Neuronal stem cell (in vitro differentiated cells): Measurements from ENCODE around the gene SPEM3.
"Not testable (repeated sequence)": the region's sequence is repeated elsewhere in the genome, so short reads cannot be mapped to it uniquely, and the experiment has no call there.

Experiments
- DNase-seq: peaks from one replicate; pipeline ENCODE4 v3.0.0-alpha.2; 2013; ENCODE audit warnings: low spot score
- H2AFZ ChIP-seq: one replicate; pipeline ENCODE4 v1.6.1; 2013; ENCODE audit warnings: mild to moderate bottlenecking, low read length, inconsistent platforms
- H2AK5ac ChIP-seq: 2 replicates; pipeline ENCODE4 v1.6.1; 2013; ENCODE audit warnings: low read depth, mild to moderate bottlenecking, inconsistent platforms, low read length, moderate library complexity, mixed read lengths
- H2BK120ac ChIP-seq: 2 replicates; pipeline ENCODE4 v1.6.1; 2013; ENCODE audit warnings: low read depth, mild to moderate bottlenecking, inconsistent platforms, low read length, moderate library complexity, mixed read lengths
- H2BK12ac ChIP-seq: one replicate; pipeline ENCODE4 v1.6.1; 2013; ENCODE audit warnings: low read length, inconsistent platforms
- H2BK15ac ChIP-seq: 2 replicates; pipeline ENCODE4 v1.6.1; 2013; ENCODE audit warnings: mild to moderate bottlenecking, low read length, inconsistent platforms, mixed read lengths
- H2BK5ac ChIP-seq: one replicate; pipeline ENCODE4 v1.6.1; 2013; ENCODE audit warnings: inconsistent platforms, mild to moderate bottlenecking, low read length, moderate library complexity
- H3K14ac ChIP-seq: one replicate; pipeline ENCODE4 v1.6.1; 2013; ENCODE audit warnings: low read length, inconsistent platforms
- H3K18ac ChIP-seq: 2 replicates; pipeline ENCODE4 v1.6.1; 2013; ENCODE audit warnings: low read length, inconsistent platforms
- H3K23ac ChIP-seq: 2 replicates; pipeline ENCODE4 v1.6.1; 2013; ENCODE audit warnings: low read depth, mild to moderate bottlenecking, mixed read lengths, low read length, inconsistent platforms; ENCODE audit not compliant: poor library complexity
- H3K27ac ChIP-seq: replicated peaks from 3 replicates; pipeline ENCODE4 v1.5.1; 2013; ENCODE audit warnings: low read length, inconsistent platforms
- H3K27me3 ChIP-seq, 3 experiments: 2 replicates each; pipeline ENCODE4 v1.6.1; 2013; ENCODE audit warnings: low read length in 3 of 3, mild to moderate bottlenecking in 2 of 3, inconsistent platforms in 1 of 3, low read depth in 1 of 3, mixed read lengths in 1 of 3, moderate library complexity in 1 of 3; ENCODE audit not compliant: control insufficient read depth in 3 of 3, insufficient read depth in 3 of 3
- H3K36me3 ChIP-seq, 2 donors: replicated peaks in 1 of 2; 2 replicates each; pipeline ENCODE4 v1.6.1; 2013; ENCODE audit warnings: low read length in 2 of 2; ENCODE audit not compliant: control insufficient read depth in 2 of 2, insufficient read depth in 2 of 2
- H3K4ac ChIP-seq: 2 replicates; pipeline ENCODE4 v1.6.1; 2013; ENCODE audit warnings: inconsistent platforms, mild to moderate bottlenecking, low read length, moderate library complexity
- H3K4me1 ChIP-seq, 2 donors: 1 replicate in 1 of 2; 2 replicates in 1 of 2; pipeline ENCODE4 v1.6.1; 2013; ENCODE audit warnings: low read length in 2 of 2, low read depth in 1 of 2; ENCODE audit not compliant: control insufficient read depth in 2 of 2, insufficient read depth in 1 of 2
- H3K4me2 ChIP-seq: one replicate; pipeline ENCODE4 v1.6.1; 2013; ENCODE audit warnings: mild to moderate bottlenecking, low read length, inconsistent platforms; ENCODE audit not compliant: insufficient read depth, poor library complexity, severe bottlenecking
- H3K4me3 ChIP-seq, 2 donors: 2 replicates each; pipeline ENCODE4 v1.5.1; 2013; ENCODE audit warnings: low read length in 2 of 2, mild to moderate bottlenecking in 2 of 2, inconsistent platforms in 1 of 2, moderate library complexity in 1 of 2
- H3K79me1 ChIP-seq: one replicate; pipeline ENCODE4 v1.6.1; 2013; ENCODE audit warnings: low read depth, mild to moderate bottlenecking, inconsistent platforms, low read length, moderate library complexity
- H3K9ac ChIP-seq: one replicate; pipeline ENCODE4 v1.6.1; 2013; ENCODE audit warnings: mild to moderate bottlenecking, low read depth, low read length, inconsistent platforms; ENCODE audit not compliant: poor library complexity
- H3K9me3 ChIP-seq, 2 donors: replicated peaks in 1 of 2; 2 replicates each; pipeline versions ENCODE3 to v1.6.1; 2013; ENCODE audit warnings: low read length in 2 of 2, mild to moderate bottlenecking in 2 of 2, inconsistent platforms in 1 of 2, low read depth in 1 of 2, mixed read lengths in 1 of 2, moderate library complexity in 1 of 2; ENCODE audit not compliant: control insufficient read depth in 2 of 2, insufficient read depth in 1 of 2
- H4K8ac ChIP-seq: one replicate; pipeline ENCODE4 v1.6.1; 2013; ENCODE audit warnings: low read depth, mild to moderate bottlenecking, inconsistent platforms, low read length, moderate library complexity
- H4K91ac ChIP-seq: one replicate; pipeline ENCODE4 v1.6.1; 2013; ENCODE audit warnings: low read length, low read depth, mild to moderate bottlenecking, inconsistent platforms; ENCODE audit not compliant: poor library complexity
- WGBS, 2 donors: extraction: QIAGEN DNeasy Blood & Tissue Kit; methylation state at CpG; one replicate each; pipeline ENCODE4 v1.1.7; 2013; ENCODE audit warnings: missing lambda C conversion rate in 2 of 2, mixed read lengths in 1 of 2; ENCODE audit not compliant: insufficient read length in 2 of 2, insufficient replicate concordance in 1 of 2; ENCODE audit errors: extremely low coverage in 2 of 2; 5-methylcytosine and 5-hydroxymethylcytosine counted together

Gene SPEM3

DNA sequence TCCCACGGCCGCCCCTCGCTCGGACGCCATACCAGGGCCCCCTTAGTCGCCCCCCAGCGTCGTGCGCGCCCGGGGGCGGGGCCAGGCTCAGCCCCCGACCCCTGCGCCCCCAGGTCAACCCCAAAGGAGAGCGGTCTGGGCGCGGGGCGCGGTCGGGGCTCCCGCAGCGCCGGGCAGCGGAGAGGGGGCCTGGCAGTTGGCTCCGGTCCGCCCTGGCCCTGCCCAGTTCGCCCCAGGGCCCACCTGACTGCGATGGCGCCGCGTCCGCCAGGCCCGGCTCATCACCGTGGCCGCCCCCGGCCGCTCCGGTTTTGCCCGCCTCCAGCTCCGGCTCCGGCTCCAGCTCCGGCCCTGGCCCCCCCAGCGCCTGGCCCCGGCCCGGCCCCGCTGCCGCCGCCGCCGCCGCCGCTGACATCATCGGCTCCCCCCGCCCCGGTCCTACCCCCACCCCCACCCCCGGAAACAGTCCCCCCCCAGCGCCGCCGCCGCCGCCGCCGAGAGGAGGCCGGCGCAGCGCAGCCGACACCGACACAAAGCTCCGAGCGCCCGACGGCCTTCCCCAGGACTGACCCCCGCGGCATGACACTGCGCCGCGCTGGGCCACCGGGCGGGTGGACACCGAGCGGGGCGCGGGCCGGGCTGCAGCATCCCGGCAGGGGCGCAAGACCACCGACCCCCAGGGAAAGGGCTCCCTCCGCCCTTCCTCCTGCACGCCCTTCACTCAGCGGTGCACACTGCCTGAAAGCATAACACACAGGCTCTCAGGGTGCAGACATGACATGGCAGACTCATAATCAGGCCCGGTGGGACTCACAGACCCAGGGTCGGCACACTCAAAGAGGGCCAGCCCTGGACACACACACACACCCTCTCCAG, 50.8 kb downstream of the SPEM3 start, which contains the start of gene ZBTB4:
ZBTB4 (minus strand) TSS at position 419 of the 876 bp plus-strand sequence. CDS start 12,830 bp downstream, outside the sequence.
- Histone ChIP-seq H3K14ac (peak within 1 kb of the TSS; percentile 94), H3K79me1 (peaks cover 13% of the 10 kb centered on the region), H4K8ac (peak within 1 kb of the TSS; percentile 97), H2BK12ac (no peak within 1 kb of the TSS), H3K4me2 (peak within 1 kb of the TSS; percentile 77), H3K4me1 (peaks cover 26 to 28% of the 10 kb centered on the region in 2 donors), H2AK5ac (peak within 1 kb of the TSS; percentile 99), H3K27me3 (no peaks in the 10 kb centered on the region), H2AFZ (peak within 1 kb of the TSS; percentile 88), H2BK5ac (peak within 1 kb of the TSS; percentile 3), H3K23ac (peak within 1 kb of the TSS; percentile 94), H3K27ac (peak within 1 kb of the TSS; percentile 65), H3K36me3 (peaks cover 0 to 3% of the 10 kb centered on the region in 2 donors), H3K9ac (peak within 1 kb of the TSS; percentile 99), H4K91ac (peak within 1 kb of the TSS; percentile 92), H3K18ac (peak within 1 kb of the TSS; percentile 99), H2BK120ac (peak within 1 kb of the TSS; percentile 13), H3K4ac (peak within 1 kb of the TSS; percentile 90), H3K9me3 (no peaks in the 10 kb centered on the region), H2BK15ac (peak within 1 kb of the TSS; percentile 72), H3K4me3 (peak within 1 kb of the TSS; percentile 92 to 93)
- peak; percentile 44 for DNase-seq
- no CpG with 5 or more reads among the region's 92 CpGs for WGBS, 2 donors

DNA sequence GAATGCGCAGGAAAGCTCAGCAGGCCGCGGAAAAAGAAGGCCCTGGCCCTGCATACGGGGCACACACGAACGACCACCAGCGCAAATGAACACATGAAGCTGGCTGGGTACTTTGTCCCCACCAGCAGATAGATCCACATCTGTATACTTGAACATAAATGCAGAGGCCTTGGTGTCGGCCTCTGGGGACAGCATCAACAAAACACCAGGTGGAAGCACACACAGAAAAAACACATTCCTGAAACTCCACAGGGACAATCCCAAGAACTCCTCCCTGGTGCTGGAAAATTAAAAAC, 51.4 kb downstream of the SPEM3 start:
- Histone ChIP-seq H3K9me3 (no peaks in the 10 kb centered on the region), H3K27ac (peak overlapping the region; percentile 26), H4K91ac (no peak overlapping the region), H2AFZ (peak overlapping the region; percentile 88), H2BK120ac (peak overlapping the region; percentile 10), H4K8ac (no peak overlapping the region), H3K14ac (peak overlapping the region; percentile 94), H3K27me3 (no peaks in the 10 kb centered on the region), H3K18ac (peak overlapping the region; percentile 95), H2BK15ac (peak overlapping the region; percentile 72), H2AK5ac (peak overlapping the region; percentile 95), H3K4me3 (peak overlapping the region; percentile 78 to 92), H3K23ac (no peak overlapping the region), H3K9ac (peak overlapping the region; percentile 99), H3K4me1 (peaks cover 26 to 28% of the 10 kb centered on the region in 2 donors), H2BK5ac (no peak overlapping the region), H3K4me2 (peak overlapping the region; percentile 77), H3K79me1 (peaks cover 12% of the 10 kb centered on the region), H3K4ac (no peak overlapping the region), H3K36me3 (peaks cover 0 to 3% of the 10 kb centered on the region in 2 donors), H2BK12ac (no peak overlapping the region)
- no CpG with 5 or more reads among the region's 8 CpGs for WGBS, 2 donors
- DNase-seq = no peak

DNA sequence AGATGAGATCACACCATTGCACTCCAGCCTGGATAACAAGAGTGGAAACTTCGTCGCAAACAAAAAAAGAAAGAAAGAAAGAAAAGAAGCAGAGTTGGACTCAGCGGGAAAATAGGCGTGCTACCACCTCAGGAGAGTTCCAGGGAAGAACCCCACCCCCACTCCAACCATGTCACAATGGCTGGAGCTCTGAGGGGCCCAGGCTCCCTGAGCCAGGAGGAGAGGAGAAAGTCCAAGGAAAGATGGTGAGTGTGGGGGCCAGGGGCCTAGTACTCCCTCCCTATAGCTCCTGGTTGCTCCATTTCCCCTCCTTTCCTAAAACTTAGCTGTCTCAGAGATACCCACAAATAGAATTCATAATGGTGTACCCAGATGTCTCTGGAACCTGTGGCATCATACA, 52.6 kb downstream of the SPEM3 start, which contains the start of gene SLC35G6:
SLC35G6 (plus strand) TSS at position 172 of the 400 bp plus-strand sequence; CDS start at position 243, 71 bp downstream.
- no CpG with 5 or more reads among the region's 4 CpGs for WGBS, 2 donors
- peak within 1 kb of the TSS; percentile 25 for H3K23ac ChIP-seq
- not testable (repeated sequence) for H4K91ac ChIP-seq, H3K36me3 ChIP-seq, H3K14ac ChIP-seq, H3K9ac ChIP-seq, H2BK120ac ChIP-seq, H3K27ac ChIP-seq, DNase-seq, H3K79me1 ChIP-seq, H3K18ac ChIP-seq, H3K27me3 ChIP-seq, H4K8ac ChIP-seq, H3K9me3 ChIP-seq, H2BK12ac ChIP-seq
- H2AK5ac ChIP-seq = peak within 1 kb of the TSS; percentile 60
- H3K4me3 ChIP-seq = peak within 1 kb of the TSS in 1 of 2 donors; percentile 92
- H3K4ac ChIP-seq = peak within 1 kb of the TSS; percentile 46
- peak within 1 kb of the TSS; percentile 43 for H2BK5ac ChIP-seq
- peak within 1 kb of the TSS; percentile 40 for H2BK15ac ChIP-seq
- H3K4me2 ChIP-seq = peak within 1 kb of the TSS; percentile 77
- peak within 1 kb of the TSS; percentile 88 for H2AFZ ChIP-seq
- H3K4me1 ChIP-seq = peaks cover 28 to 34% of the 10 kb centered on the region in 2 donors
